Adrenal gland (tissue), 5 donors: Measurements from ENCODE around the gene RFWD3.

Experiments used
- CTCF ChIP-seq, 6 experiments: fragments of 450-650 bp in 4 of 6; fragments of 200-600 bp in 2 of 6; sonication (generic) in 1 of 6; IDR thresholded peaks; 1 replicate in 5 of 6; 2 replicates in 1 of 6; pipeline versions ENCODE4 v1.5.1 to v1.8.0; 2016 to 2021; ENCODE audit warnings: antibody characterized with exemption in 6 of 6, mild to moderate bottlenecking in 2 of 6, moderate library complexity in 1 of 6
- POLR2A ChIP-seq, 2 donors: fragments of 450-650 bp; IDR thresholded peaks; one replicate each; pipeline ENCODE4 v1.6.1; 2017; ENCODE audit warnings: antibody characterized with exemption in 2 of 2, mild to moderate bottlenecking in 2 of 2, moderate library complexity in 1 of 2
- donor health status: DM: no; HTN: no; CAD: no.

GRCh38 chr16:74666425-74667254, at the start of gene RFWD3:
- TF ChIP-seq CTCF (IDR thresholded peaks at IDR 0.05) (no peak), POLR2A (IDR thresholded peaks at IDR 0.05) (peak in 1 of 2 donors; percentile 42)
